Stimulated activated CD4-positive, alpha-beta T cell treated with anti-CD3 and anti-CD28 coated beads, Interleukin-15, amount 100 ng/mL, for 1 hour (primary cell): ENCODE measurements around the gene GEMIN5.

ENCODE experiments used
- DNase-seq, 2 donors: peaks; one replicate each; pipeline ENCODE4 v3.0.0-alpha.2; 2020; ENCODE audit warnings: low read depth in 1 of 2, low spot score in 1 of 2

GEMIN5 gene

GRCh38 chr5:154895606-154896561 lies 42.1 kb downstream of the GEMIN5 start:
- DNase-seq, result no peak

DNA sequence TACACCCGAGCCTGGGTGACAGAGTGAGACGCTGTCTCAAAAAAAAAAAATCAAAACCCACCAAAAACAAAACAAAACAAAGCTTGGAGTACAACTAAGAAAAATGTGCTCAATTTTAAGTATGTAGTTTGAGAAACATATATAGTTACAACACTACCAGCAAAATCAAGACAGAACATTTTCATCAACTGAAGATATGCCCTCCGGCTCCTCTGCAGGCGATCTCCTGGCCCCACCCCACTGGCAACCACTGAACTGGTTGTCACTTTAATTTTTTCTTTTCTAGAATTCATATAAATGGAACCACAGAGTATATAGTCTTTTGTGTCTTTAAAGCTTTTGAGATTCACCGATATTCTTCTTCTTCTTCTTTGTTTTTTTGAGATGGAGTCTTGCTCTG lies 44.6 kb downstream of the GEMIN5 start:
- DNase-seq, result no peak

DNA sequence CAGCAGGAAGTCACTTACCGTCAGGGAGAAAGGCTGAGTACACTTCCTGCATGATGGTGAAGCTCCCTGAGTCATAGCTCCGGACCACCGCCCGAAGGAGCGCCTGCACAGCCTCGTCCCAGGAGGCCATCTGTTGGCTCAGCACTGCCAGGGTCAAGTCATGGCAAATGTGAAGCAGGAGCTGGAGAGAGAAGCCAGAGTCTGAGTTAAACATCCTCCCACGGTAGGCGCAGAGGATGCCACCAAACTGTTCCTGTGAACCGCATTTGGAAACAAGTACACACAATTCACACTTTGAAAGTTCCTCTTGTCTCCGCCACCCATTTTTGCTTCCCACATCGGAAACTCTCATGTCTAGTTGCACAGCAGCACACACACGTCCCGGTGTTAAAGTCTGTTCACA lies 45.6 kb downstream of the GEMIN5 start:
- no peak for DNase-seq

DNA sequence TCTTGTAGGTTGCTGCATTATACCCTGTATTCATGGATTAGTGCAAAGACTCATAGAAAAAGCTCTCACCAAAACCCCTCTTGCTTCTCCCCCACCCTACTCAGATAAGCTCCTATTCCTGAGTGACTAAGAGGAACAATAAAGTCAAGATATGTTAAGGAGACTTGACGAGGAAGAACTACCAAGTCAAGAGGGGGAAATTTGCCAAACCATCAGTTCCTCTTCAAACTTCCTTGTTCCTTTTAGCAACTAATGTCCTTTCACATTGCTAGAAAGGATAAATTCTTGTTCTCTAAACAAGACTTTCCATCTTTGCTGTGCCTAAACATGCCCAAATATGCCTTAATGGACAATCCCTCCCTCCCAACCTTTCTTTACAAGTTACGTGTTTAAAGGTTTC lies 52.6 kb downstream of the GEMIN5 start:
- DNase-seq, result no peak

DNA sequence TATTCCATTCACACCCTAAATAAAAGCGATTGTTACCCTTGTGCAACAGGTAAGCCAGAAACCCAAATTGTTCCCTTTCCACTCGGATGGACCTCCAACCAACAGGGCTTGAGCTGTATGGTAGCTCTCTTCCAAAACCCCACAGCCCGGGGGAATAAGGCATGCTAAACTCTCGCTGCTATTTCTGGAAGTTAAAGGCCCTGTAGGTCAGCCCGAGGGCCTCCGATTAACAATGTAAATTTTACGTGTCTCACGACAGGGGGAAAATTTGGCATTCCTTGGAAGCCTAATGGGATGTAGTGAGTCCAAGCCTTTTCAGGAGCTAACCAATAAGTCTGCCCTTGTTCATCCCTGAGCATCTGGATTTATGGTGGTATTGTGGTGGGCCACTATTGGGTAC lies 53.6 kb downstream of the GEMIN5 start:
- no peak for DNase-seq

- no peak for DNase-seq
Observed at GRCh38 chr5:154881986-154882385, 56.0 kb downstream of the GEMIN5 start.

DNA sequence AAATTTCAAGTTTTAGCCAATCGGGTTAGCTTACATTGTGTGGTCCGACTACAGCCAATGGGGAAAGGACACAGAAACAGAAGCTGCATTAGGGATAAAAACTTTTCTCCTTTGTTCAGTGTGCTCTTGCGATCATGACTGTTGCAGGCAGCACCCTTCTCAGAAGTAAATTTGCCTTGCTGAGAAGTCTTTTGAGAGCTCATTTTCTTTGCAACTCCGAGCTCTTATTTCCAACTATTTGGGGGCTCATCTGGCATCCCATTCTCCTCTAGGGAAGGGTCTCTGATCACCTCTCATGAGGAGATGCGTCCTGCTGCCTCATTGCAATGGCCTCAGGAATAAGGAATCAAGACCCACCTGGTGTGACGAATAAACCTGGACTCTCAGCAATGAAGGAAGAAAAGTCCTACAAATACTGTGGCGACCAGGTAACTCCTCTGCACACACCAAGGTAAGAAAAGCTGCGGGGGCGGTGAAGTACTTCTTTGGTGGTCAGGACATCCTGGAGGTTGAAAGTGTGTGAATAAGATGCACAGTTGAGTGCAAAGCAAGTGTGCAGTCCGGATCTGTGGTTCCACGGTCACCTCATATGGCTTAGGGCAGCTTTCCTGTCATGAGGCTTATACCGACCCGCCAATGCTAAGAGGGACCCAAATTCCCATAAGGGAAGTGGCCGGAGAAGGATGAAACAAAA lies 59.2 kb downstream of the GEMIN5 start:
- no peak for DNase-seq

GRCh38 chr5:154873791-154874331 lies 64.2 kb downstream of the GEMIN5 start:
- no peak for DNase-seq

DNA sequence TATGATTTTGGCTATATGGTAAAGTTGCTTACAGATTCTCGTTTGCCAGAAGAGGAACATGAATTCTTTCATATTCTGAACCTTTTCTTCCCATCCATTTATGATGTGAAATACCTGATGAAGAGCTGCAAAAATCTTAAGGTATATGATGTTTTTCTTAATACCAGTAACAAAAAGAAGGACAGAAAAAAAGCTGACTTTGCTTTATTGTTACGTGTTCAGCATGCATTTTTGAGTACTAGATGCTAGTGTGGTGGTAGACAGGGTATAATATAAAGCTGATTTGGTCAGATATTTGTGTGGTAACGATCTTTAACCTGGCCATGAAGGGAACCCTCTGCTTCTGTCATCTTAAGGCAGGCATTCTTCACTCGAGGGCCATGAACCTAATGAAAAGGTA lies 66.3 kb downstream of the GEMIN5 start:
- no peak for DNase-seq

- DNase-seq, result no peak
Observed at GRCh38 chr5:154868702-154869101, 69.3 kb downstream of the GEMIN5 start.

GRCh38 chr5:154866841-154867240 lies 71.2 kb downstream of the GEMIN5 start:
- no peak for DNase-seq

DNA sequence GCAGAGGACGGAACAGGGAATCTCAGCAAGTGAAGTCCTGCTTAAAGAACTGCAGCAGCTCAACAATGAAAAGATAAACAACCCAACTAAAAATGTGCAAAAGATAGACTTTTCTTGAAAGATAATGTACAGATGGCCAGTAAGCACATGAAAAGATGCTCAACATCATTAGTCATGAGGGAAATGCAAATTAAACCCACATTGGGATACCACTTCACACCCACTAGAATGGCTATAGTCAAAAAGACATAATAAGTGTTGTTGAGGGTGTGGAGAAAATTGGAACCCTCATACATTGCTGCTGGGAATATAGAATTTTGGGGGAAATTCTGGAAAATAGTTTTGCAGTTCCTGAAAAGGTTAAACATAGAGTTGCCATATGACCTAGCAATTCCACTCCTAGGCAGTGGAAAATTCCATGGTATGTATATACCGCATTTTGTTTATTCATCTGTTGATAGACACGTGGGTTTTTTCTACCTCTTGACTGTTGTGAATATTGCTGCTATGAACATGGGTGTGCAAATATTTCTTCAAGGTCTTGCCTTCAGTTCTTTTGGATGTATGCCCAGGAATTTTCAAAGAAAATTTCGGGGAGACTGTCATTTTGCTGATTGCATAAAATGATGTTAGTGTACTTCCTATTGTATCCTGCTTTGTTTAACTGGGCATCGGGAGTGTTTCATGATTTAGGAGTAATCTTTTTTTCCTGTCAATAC lies 72.4 kb downstream of the GEMIN5 start:
- no peak for DNase-seq

DNA sequence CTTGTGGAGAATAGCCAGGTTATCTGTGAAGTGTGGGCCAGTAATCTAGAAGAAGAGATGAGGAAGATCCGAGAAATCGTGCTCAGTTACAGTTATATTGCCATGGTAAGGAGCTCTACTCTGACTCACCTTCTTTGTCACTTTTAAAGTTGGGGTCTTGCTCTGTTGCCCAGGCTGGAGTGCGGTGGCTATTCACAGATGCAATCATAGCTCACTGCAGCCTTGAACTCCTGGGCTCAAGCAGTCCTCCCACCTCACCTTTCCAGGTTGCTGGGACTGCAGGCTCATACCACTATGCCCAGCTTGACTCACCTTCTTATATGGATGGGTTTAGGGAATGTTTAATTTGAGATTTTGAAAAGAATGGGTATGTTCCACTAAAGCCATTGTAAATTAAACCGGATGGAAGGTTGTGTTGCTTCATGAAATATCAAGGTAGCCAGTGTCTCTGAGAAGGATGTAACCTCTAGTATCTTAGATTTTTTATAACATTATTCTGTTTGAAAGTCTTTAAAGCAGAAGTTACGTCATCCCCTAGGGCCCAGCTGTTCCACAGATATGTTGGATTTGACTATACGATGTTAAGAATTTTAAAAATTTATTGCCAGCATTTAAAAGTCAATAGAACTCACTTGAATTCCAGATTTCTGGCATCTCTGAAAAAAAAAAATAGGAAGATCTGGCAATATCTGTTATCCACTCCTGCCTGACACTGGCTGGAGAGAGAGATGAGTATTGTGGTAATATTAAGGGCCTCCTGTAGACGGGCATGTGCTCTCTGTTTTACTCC lies 74.5 kb downstream of the GEMIN5 start:
- no peak for DNase-seq

- DNase-seq, result no peak
Observed at GRCh38 chr5:154862766-154863165, 75.2 kb downstream of the GEMIN5 start.

- no peak for DNase-seq
Observed at GRCh38 chr5:154861946-154862345, 76.1 kb downstream of the GEMIN5 start.

- DNase-seq, result no peak
Observed at GRCh38 chr5:154860765-154861164, 77.2 kb downstream of the GEMIN5 start.

GRCh38 chr5:154860123-154860522 lies 77.9 kb downstream of the GEMIN5 start:
- DNase-seq, result no peak

DNA sequence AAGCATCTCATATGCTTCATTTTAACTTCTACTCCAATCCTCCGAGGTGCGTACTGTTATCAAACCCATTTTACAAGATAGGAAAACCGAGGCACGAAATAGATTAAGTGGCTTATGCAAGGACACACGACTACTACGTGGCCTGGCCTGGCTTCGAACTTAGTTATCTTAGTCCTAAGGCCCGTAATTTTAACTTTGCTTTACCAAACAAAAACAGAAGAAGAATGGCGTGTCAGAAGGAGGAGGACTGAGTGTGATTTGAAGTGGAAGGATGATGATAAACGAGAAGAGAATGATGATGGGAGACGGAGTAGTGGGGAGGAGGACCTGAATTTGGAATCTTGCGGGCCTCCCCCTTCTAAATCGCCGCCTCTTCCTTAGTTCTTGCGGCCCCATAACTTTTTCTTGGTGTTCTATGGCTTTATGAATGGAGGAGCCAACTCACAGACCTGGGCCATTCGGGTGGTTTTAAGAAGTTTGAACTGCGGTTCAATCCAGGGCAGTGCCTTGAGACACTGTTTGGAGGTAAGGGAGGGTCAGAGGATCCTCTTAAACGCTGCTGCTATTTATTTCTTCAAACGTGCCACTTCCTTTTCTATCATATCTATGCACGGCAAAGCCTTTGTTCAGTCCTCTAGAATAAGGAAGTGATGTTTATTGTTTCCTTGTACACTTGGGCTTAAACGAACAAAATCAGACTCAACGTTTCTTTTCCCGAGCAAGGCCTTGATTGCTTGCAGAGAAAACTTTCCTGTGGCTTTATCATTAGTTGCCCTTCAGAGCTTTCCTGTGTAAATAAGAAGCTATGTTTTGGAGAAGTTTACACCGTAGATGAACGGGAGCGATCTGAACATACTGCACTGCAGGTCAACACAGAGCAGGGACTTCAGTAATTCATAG lies 78.8 kb downstream of the GEMIN5 start:
- no peak for DNase-seq

- DNase-seq, result peak; percentile 93 to 96
Observed at GRCh38 chr5:154858297-154858971, 79.6 kb downstream of the GEMIN5 start, which contains the start of gene CNOT8. Gene CNOT8 (plus strand): TSS chr5:154858627. CDS start chr5:154863279, 4,652 bp downstream.
